PC-3 (cell line): ENCODE measurements around the gene TAPT1. TPM values are rescaled to one million over a fixed set of nuclear protein-coding genes. Genes with fewer than 3 reads are reported as not detected.

Experiments
- ATAC-seq: fragments of 200-7000 bp; cut with Tn5 transposase; 2 replicates; pipeline ENCODE4 v1.9.1; 2020; ENCODE audit warnings: mild to moderate bottlenecking, moderate library complexity
- BruUV-seq: library from RNA; stranded (reverse); fragments of 400-500 nt; replicated peaks from 2 replicates; lab custom pipeline; 2021; lab: Mats Ljungman, UMichigan
- CTCF ChIA-PET: fragments of 300-600 bp; sonication (Branson Sonifier 250); formaldehyde crosslinking; loops from one replicate; lab custom pipeline; 2022; ENCODE audit warnings: antibody characterized with exemption; lab: Charles Lee
- POLR2A ChIA-PET: fragments of 300-600 bp; sonication (Branson Sonifier 250); formaldehyde crosslinking; loops from one replicate; lab custom pipeline; 2022; ENCODE audit warnings: antibody characterized with exemption; ENCODE audit not compliant: unreplicated experiment; lab: Charles Lee
- DNase-seq: peaks from one replicate; pipeline ENCODE4 v3.0.0-alpha.2; 2015
- H2AFZ ChIP-seq: fragments of 300-600 bp; sonication (generic); 2 replicates; pipeline ENCODE4 v1.6.0; 2016; ENCODE audit warnings: antibody characterized with exemption, low read length
- H3F3A ChIP-seq: fragments of 300-600 bp; sonication (generic); one replicate; pipeline ENCODE4 v1.6.0; 2017; ENCODE audit warnings: antibody characterized with exemption, low read length, control low read depth, mild to moderate bottlenecking; ENCODE audit not compliant: unreplicated experiment
- H3K27ac ChIP-seq: fragments of 300-600 bp; sonication (generic); 2 replicates; pipeline ENCODE4 v1.5.1; 2016; ENCODE audit warnings: mild to moderate bottlenecking, low read length
- H3K27me3 ChIP-seq: fragments of 300-600 bp; sonication (generic); 2 replicates; pipeline ENCODE4 v1.6.1; 2016; ENCODE audit warnings: low read length, mixed read lengths
- H3K36me3 ChIP-seq: fragments of 300-600 bp; sonication (generic); 2 replicates; pipeline ENCODE4 v1.6.1; 2016; ENCODE audit warnings: low read depth, mixed run types, low read length, mixed read lengths
- H3K4me1 ChIP-seq: fragments of 300-600 bp; sonication (generic); 2 replicates; pipeline ENCODE4 v1.5.1; 2016; ENCODE audit warnings: low read length; ENCODE audit not compliant: insufficient read depth
- H3K4me2 ChIP-seq: fragments of 300-600 bp; sonication (generic); 2 replicates; pipeline ENCODE4 v1.6.0; 2016; ENCODE audit warnings: low read length
- H3K4me3 ChIP-seq: fragments of 300-600 bp; sonication (generic); 2 replicates; pipeline ENCODE4 v1.5.1; 2016; ENCODE audit warnings: mild to moderate bottlenecking, low read length, mixed read lengths
- H3K79me2 ChIP-seq: fragments of 300-600 bp; sonication (generic); 2 replicates; pipeline ENCODE4 v1.6.1; 2017; ENCODE audit warnings: low read length, mixed read lengths
- H3K9ac ChIP-seq: fragments of 300-600 bp; sonication (generic); 2 replicates; pipeline ENCODE4 v1.6.0; 2016; ENCODE audit warnings: mild to moderate bottlenecking, low read length
- H3K9me2 ChIP-seq: fragments of 300-600 bp; sonication (generic); replicated peaks from 2 replicates; pipeline ENCODE4 v1.6.1; 2016; ENCODE audit warnings: mixed run types, low read length, mixed read lengths
- H3K9me3 ChIP-seq: fragments of 300-600 bp; sonication (generic); 2 replicates; pipeline ENCODE4 v1.6.1; 2016; ENCODE audit warnings: low read length, mixed read lengths
- H4K20me1 ChIP-seq: fragments of 300-600 bp; sonication (generic); 2 replicates; pipeline ENCODE4 v1.6.1; 2016; ENCODE audit warnings: low read length, mixed read lengths
- CTCF ChIP-seq: fragments of 300-600 bp; sonication (generic); conservative IDR thresholded peaks from 2 replicates; pipeline ENCODE4 v1.5.1; 2017; ENCODE audit warnings: antibody characterized with exemption, low read depth, mild to moderate bottlenecking, low read length
- EZH2 ChIP-seq: fragments of 300-600 bp; sonication (generic); IDR thresholded peaks from one replicate; pipeline ENCODE4 v1.6.1; 2017; ENCODE audit warnings: antibody characterized with exemption, mild to moderate bottlenecking, low read length; ENCODE audit not compliant: unreplicated experiment
- EZH2phosphoT487 ChIP-seq: fragments of 300-600 bp; sonication (generic); IDR thresholded peaks from 2 replicates; pipeline ENCODE4 v1.6.1; 2018; ENCODE audit warnings: mild to moderate bottlenecking, antibody characterized with exemption, low read length, borderline replicate concordance
- intact Hi-C: fragments of 100-400 bp; cut with micrococcal nuclease; formaldehyde crosslinking; loops from 2 replicates; pipeline ENCODE4 v1.9.0; 2023
- total RNA-seq: library from RNA; depleted of rRNA; stranded (reverse); fragments of >200 nt; gene quantifications from 2 replicates; pipeline ENCODE4 v1.2.3, GENCODE V29; 2014

TAPT1 gene
- total RNA-seq, 1 experiment from 2014 or later, result 8.7 TPM

DNA sequence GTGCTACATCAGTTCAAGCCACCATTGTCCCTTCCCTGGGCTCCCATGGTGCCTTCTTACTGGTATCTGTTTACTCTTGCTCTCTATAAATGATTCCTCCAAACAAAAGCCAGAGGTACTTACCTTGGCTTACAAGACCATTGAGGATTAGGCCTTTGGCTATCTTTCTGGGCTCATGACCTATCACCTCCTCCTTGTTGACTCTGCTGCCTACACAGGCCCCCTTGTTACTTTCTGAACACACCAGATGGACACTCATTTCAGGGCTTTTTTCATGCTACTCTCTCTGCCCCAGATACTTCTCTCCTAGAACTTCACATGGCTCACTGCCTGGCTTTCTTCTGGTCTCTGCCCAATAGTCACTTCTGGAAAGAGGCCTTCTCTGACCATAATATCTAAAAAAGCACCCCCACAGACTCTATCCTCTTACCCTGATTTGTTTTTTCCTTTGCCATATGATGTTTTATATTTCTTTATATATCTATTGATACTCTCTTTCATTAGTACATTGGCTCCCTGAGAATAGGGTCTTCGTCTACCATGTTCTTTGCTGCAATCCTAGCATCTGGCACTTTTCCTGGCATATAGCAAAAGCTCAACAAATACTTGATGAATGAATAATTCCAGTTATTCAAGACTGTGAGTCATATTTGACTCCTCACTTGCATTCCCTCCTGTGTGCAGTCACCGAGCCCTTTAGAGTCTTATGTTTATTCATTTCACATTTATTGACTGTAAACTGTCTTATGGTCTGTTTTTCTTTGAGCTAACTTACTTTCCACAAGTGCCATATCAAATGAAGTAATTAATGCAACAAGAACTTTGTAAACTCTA, 27.1 kb upstream of the TAPT1 start:
- CTCF ChIA-PET, result interaction anchor here (0.6 kb wide), 1 partner anchor 54 kb away, joined by 4 read pairs; no protein-coding TSS in a partner anchor
- Histone ChIP-seq H3K36me3 (no peaks in the 10 kb centered on the region), H3K9me3 (no peaks in the 10 kb centered on the region), H3K4me1 (peaks cover 29% of the 10 kb centered on the region), H3K4me3 (no peak overlapping the region), H2AFZ (no peak overlapping the region), H4K20me1 (no peaks in the 10 kb centered on the region), H3K27me3 (no peaks in the 10 kb centered on the region), H3K27ac (peak overlapping the region; percentile 48), H3K4me2 (peak overlapping the region; percentile 50), H3F3A (no peaks in the 10 kb centered on the region), H3K79me2 (no peaks in the 10 kb centered on the region), H3K9ac (no peak overlapping the region), H3K9me2 (no peaks in the 10 kb centered on the region)
- intact Hi-C loops, result no loop called here
- DNase-seq, result peak; percentile 77
- TF ChIP-seq EZH2phosphoT487 (no peak), EZH2 (no peak)
- POLR2A ChIA-PET, result no interaction called here
- BruUV-seq, result no TSS peak
- ATAC-seq, result peak; percentile 96

DNA sequence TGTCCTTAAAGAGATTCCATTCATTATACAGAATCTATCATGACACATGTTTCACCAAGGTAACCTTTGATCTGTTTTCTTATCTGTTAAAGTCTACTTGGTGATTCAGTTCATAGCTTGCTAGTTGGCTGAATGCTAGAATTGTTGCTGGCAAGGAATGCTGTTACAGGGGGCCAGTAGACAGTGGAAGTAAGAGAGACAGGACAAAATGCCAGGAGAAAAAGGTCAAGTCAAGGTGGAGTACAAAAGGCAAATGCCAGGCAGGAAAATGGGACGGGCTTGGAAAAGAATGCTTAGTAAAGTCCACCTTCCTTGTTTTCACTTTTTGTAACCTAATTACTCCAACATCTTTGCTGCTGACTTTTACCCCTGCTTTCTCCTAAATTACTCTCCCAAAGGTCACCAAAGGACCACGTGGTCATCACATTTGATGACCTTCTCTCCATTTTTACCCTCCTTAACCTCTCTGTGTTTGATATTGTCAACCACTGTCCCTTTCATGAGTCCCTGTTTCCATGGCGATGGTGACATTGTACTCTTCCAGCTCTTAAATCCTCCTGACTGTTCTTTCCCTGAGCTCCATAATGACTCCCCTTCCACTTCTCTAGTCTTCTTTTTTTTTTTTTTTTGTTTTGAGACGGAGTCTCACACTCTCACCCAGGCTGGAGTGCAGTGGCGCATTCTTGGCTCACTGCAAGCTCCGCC, 24.5 kb upstream of the TAPT1 start:
- H3F3A ChIP-seq, result no peaks in the 10 kb centered on the region
- peaks cover 29% of the 10 kb centered on the region for H3K4me1 ChIP-seq
- no peak overlapping the region for H2AFZ ChIP-seq
- H3K9me3 ChIP-seq, result no peaks in the 10 kb centered on the region
- no peak overlapping the region for H3K27ac ChIP-seq
- ChIA-PET CTCF (no interaction called here), POLR2A (interaction anchor here (0.6 kb wide), 1 partner anchor 59 kb away, joined by 3 read pairs; no protein-coding TSS in a partner anchor)
- no peaks in the 10 kb centered on the region for H3K79me2 ChIP-seq
- TF ChIP-seq EZH2phosphoT487 (no peak), CTCF (no peak)
- H3K27me3 ChIP-seq, result no peaks in the 10 kb centered on the region
- DNase-seq, result peak; percentile 18
- no peak overlapping the region for H3K4me2 ChIP-seq
- H3K9ac ChIP-seq, result no peak overlapping the region
- H3K4me3 ChIP-seq, result no peak overlapping the region
- no peaks in the 10 kb centered on the region for H3K36me3 ChIP-seq
- H4K20me1 ChIP-seq, result no peaks in the 10 kb centered on the region
- no peak for ATAC-seq
- H3K9me2 ChIP-seq, result no peaks in the 10 kb centered on the region
- intact Hi-C loops, result no loop called here
- no TSS peak for BruUV-seq

DNA sequence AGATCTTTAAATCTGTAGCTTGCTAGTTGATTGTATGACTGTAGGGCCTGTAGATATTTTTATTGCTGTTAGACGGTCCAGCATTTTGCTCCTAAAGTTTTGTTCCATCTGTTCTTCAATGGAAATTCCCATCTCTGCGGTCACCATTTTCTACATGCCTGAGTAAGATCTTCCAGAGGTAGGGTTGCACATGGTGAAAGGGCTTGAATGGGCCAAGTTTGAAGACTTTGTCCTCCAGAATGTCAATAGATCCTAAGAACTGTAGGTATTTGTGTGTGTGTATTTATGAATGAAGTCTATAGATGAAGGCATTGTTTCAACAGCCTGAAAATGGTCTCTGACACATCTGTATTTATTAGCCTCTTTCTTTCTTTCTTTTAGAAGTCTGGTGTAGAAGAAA, 22.3 kb upstream of the TAPT1 start:
- CTCF ChIA-PET, result no interaction called here

More for the DNA sequence above, 22.3 kb upstream of the TAPT1 start:
- Histone ChIP-seq H3K4me3 (no peak overlapping the region), H2AFZ (no peak overlapping the region), H3K9me3 (no peaks in the 10 kb centered on the region), H3K27ac (no peak overlapping the region), H3K4me2 (no peak overlapping the region), H3K36me3 (no peaks in the 10 kb centered on the region), H3K9me2 (no peaks in the 10 kb centered on the region), H3F3A (no peaks in the 10 kb centered on the region), H3K9ac (no peak overlapping the region), H3K27me3 (no peaks in the 10 kb centered on the region), H4K20me1 (no peaks in the 10 kb centered on the region), H3K79me2 (no peaks in the 10 kb centered on the region), H3K4me1 (peaks cover 18% of the 10 kb centered on the region)
- DNase-seq (no peak), ATAC-seq (no peak)
- TF ChIP-seq EZH2, result no peak
- TF ChIP-seq EZH2phosphoT487, result no peak
- BruUV-seq, result no TSS peak
- intact Hi-C loops, result no loop called here
- POLR2A ChIA-PET, result no interaction called here
